GM19328 (cell line): ENCODE data around the gene CLOCK.

Experiments used
- ATAC-seq: cut with Tn5 transposase; IDR thresholded peaks from one replicate; pipeline ENCODE4 v1.9.1; 2021; ENCODE audit warnings: mild to moderate bottlenecking, moderate library complexity; ENCODE audit not compliant: unreplicated experiment

CLOCK gene

GRCh38 chr4:55545151-55545550, 1.6 kb downstream of the CLOCK start:
- ATAC-seq, result no peak

DNA sequence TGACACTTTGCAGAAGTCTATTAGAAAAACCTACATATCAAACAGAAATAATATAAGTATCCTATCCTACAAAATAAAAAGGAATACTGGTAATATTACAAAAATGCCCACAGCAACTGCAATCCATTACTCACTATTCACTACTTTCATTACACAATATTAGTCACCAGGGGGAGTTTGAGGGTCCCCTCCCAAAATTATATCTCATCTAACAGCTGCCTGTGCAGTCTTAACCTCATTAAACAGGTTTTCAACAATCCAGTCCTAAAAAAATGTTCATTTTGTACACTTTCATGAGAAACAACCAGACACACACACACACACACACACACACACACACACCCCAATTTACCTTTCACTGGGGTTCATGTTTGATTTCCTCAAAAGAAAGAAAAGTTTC, 2.9 kb downstream of the CLOCK start:
- ATAC-seq, result no peak

DNA sequence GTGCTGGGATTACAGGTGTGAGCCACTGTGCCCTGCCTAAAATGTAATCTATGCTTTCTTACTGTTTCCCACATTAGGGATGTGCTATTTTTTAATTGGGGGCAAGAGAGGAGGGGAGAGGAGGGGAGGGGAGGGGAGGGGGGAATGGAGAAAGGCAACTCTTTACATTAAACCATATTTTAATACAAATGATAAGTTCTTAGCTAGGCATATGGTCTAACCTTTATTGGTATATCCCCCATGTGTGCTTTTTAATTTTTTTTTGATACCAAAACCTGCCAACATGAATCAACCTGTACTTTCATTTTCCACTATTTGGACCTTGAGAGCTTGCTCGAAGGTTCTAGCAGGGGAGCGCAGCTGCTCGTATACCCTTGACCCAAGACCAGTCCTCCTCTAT, 6.4 kb downstream of the CLOCK start:
- ATAC-seq, result no peak

DNA sequence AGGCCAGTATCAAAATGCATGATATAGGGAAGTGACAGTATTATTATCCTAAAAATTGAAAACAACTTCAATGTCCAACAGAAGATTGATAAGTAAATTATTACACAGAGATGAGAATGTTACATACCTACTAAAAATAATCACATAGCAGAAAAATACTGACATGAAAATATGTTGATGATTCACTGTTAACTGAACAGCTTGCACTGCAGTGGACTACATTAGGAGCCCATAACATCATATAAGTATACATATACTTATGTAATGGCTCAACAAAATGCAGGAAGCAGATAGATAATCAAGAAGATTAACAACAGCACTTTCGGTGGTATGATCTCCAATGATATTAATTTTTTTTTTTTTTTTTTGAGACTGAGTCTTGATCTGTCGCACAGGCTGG, 7.1 kb downstream of the CLOCK start:
- ATAC-seq, result no peak

DNA sequence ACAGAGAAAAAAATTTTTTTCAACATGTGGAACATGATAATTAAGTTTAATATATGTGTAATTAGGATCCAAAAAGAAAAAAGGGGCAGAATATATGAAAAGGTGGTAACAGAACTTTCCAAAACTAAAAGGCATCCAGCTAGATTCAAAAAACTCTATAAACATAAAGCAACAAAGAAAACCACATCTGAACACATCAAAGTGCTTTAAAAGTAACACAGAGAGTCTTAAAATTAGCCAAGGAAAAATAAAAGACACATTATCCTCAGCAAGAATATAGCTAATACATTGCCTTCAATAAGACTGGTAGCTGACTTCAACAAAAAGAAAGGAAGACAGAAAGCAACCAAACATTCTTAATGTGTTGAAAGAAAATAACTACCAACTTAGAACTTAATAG, 8.2 kb downstream of the CLOCK start:
- no peak for ATAC-seq

DNA sequence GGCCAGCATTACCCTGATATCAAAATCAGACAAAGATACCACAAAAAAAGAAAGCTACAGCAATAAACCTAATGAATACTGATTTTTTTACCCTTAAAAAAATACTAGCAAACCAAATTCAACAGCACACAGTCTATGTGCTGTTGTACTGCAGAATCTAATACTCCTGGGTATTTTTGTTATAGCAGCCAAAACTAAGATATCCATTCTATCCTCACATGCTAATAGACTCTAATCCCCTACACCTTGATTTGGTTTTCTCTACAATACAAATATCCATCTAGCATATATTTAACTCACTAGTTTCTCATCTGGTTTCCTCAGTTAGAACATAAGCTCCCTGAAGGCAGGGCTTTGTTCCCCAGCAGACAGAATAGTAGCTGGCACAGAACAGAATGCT, 12.4 kb downstream of the CLOCK start:
- no peak for ATAC-seq

DNA sequence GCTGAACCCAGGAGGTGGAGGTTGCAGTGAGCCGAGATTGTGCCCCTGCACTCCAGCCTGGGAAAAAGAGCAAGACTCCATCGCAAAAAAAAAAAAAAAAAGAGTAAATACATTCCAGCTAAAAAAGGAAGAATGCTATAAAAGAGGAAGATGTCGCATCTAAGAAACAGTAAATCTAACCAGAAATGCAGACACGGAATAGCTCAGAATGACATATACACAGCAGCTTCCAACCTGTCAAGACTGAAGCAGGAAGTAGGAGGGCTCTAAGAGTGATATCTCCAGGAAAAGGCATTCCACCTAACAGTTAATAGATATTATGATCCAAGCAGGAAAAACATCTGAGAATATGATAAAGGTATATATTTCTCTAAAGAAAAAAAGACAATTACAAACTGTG, 16.0 kb downstream of the CLOCK start:
- no peak for ATAC-seq

GRCh38 chr4:55530167-55530566, 16.5 kb downstream of the CLOCK start:
- ATAC-seq, result no peak

GRCh38 chr4:55528491-55528890, 18.2 kb downstream of the CLOCK start:
- ATAC-seq, result no peak

- ATAC-seq, result no peak
Measured at GRCh38 chr4:55524844-55525571, 21.7 kb downstream of the CLOCK start.

GRCh38 chr4:55518442-55518841, 28.3 kb downstream of the CLOCK start:
- ATAC-seq, result no peak

DNA sequence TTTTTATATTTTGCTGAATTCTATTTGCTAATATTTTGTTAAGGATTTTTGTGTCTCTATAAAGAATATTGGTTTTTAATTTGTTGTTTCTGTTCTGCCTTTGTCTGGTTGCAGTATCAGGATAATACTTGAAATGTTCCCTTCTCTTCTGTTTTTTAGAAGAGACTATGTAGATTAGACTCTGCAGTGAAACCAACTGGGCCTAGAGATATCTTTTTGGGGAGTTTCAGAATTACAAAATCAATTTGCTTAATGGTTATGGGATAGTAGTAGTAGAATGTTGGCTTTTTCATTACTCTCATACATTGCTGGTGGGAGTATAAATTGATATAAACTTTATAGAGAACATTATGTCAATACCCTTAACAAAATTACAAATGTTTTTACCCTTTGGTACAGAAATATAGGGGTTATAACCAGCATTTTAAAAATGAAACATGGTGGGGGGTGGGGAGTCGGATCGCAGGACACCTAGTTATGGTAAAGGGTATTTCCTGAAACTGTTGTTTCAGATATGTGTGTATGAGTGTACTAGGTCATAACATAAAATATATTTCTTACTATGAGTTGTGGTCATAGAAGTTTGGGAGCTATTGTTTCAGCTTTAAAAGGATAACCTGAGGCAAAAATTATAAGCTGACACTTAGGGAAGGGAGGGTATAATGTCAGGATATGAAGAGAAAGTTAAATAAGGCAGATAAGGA, 29.0 kb downstream of the CLOCK start:
- ATAC-seq, result no peak

DNA sequence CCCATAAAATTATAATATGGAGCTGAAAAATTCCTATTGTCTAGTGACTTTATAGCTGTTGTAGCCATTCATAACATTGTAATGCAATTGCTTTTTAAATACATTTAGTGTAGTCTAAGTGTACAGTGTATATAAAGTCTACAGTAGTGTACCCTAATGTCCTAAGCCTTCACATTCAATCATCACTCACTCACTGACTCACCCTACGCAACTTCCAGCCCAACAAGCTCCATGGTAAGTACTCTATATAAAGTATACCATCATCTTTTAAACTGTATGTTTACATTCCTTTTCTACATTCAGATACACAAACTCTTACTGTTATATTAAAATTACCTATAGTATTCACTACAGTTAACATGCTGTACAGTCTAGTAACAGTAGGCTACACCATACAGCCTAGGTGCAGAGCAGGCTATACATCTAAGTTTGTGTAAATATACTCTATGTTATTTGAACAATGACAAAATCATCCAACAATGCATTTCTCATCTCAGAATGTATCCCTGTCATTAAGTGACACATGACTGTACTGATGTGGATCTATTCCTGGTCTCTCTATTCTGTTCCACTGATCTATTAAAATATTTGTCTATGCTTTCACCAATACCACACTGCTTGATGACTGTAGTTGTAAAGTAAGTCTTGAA, 33.7 kb downstream of the CLOCK start:
- no peak for ATAC-seq

DNA sequence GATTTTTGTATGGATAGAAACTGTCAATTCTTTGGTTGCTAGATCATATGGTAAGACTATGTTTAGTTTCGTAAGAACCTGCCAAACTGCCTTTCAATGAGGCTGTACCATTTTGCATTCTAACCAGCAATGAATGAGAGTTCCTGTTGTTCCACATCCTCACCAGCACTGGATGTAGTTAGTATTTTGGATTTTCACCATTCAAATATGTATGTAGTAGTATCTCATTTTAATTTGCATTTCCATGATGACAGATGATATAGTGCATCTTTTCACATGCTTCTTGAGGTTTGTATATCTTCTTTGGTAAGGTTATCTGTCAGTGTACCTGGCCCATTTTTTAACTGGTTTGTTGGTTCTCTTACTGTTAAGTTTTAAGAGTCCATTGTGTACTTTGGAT, 34.6 kb downstream of the CLOCK start:
- no peak for ATAC-seq

DNA sequence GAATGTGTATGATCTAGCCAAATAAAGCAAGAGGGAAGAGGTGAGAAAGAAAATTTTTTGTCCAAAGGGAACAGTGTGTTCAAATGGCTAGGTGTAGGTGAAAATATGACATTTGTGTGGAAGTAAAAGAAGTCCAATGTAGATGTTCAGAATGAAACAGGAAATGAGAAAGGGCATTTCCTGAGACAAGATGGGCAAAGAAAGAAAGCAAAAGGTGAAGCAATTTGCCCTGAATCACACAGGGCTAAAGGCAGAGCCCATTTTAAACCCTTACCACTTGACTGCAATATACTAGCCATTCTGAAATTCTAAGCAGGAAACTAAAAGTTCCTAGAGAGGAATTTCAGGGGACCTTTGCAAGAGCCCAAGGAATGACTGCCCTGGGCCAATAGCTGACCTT, 36.0 kb downstream of the CLOCK start:
- no peak for ATAC-seq

DNA sequence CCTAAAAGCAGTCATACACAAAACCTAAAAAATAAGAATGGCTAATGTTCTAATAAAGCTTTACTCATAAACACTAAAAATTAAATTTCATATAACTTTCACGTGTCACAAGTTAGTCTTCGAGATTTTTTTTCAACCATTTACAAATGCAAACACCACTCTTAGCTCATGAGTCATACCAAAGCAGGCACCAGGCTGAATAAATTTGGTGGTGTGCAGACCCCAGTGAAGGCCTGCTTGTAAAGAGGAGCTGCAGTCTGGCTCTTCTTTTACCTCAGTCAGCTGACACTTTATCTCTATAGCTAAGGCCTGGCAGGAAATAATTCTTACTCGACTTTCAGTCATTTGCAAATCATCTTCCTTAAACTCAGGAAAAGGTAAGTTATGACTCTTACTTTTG, 37.4 kb downstream of the CLOCK start:
- ATAC-seq, result no peak

- ATAC-seq, result no peak
Measured at GRCh38 chr4:55507612-55508011, 39.1 kb downstream of the CLOCK start.

GRCh38 chr4:55503169-55503568, 43.5 kb downstream of the CLOCK start:
- no peak for ATAC-seq

GRCh38 chr4:55500072-55500471, 46.6 kb downstream of the CLOCK start:
- no peak for ATAC-seq

DNA sequence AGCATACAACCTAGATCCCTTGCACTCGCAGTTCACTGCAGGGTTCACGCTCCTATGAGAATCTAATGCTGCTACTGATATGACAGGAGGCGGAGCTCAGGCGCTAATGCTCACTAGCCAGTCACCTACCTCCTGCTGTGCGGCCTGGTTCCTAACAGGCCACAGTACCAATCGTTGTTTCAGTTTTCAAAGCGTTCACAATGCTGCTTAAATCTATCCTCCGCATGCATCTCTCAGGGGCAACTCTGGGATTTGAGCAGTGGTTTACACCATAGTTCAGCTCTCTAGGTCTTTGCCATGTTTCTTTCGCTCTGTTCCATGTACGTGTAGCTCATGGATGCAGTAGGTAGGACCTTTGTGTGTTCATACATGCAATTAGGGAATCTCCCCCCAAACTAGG, 47.2 kb downstream of the CLOCK start:
- ATAC-seq, result no peak

DNA sequence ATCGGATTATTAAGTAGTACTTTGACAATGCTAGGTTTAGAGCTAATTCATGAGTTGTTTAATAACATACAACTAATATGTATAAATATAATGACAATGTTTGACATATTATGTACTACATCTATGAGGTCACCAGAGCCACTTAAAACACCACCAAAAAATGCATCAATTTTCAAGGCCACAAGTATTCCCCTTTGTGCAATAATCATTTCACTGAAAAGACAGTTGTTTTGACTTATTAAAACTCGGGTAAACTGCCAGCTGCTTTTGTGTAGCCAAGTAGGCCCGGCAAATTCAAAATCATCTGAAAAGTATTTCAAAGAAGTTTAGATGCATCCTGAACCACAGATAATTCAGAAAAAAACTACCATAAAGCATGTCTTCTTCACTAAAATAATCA, 48.7 kb downstream of the CLOCK start:
- no peak for ATAC-seq

- no peak for ATAC-seq
Measured at GRCh38 chr4:55491486-55491885, 55.2 kb downstream of the CLOCK start.
